Measurements from ENCODE around the gene DCDC1. TPM values are rescaled to one million over a fixed set of nuclear protein-coding genes. Genes with fewer than 3 reads are reported as not detected.
A peak's percentile ranks its signal among the peaks of the same experiment; 100 is the strongest.

The DCDC1 gene
- total RNA-seq, 1 experiment from 2014 or later, result not detected

GRCh38 chr11:31106968-31107576 lies 262.5 kb downstream of the DCDC1 start:
- DNase-seq (ENCODE audit: low spot score), result peak; percentile 44

- no peak for DNase-seq (ENCODE audit: low spot score)
Measured at GRCh38 chr11:31106326-31106725, 263.2 kb downstream of the DCDC1 start.

GRCh38 chr11:31102875-31103274 lies 266.7 kb downstream of the DCDC1 start:
- DNase-seq (ENCODE audit: low spot score), result no peak

GRCh38 chr11:31102316-31102715 lies 267.2 kb downstream of the DCDC1 start:
- no peak for DNase-seq (ENCODE audit: low spot score)

- no peak for DNase-seq (ENCODE audit: low spot score)
Measured at GRCh38 chr11:31096191-31096805, 273.2 kb downstream of the DCDC1 start.

- no peak for DNase-seq (ENCODE audit: low spot score)
Measured at GRCh38 chr11:31092638-31093037, 276.9 kb downstream of the DCDC1 start.

- DNase-seq (ENCODE audit: low spot score), result no peak
Measured at GRCh38 chr11:31089117-31089516, 280.4 kb downstream of the DCDC1 start.

GRCh38 chr11:31069447-31070205 lies 299.9 kb downstream of the DCDC1 start:
- DNase-seq (ENCODE audit: low spot score), result peak; percentile 33

GRCh38 chr11:31060880-31061279 lies 308.7 kb downstream of the DCDC1 start:
- no peak for DNase-seq (ENCODE audit: low spot score)

- DNase-seq (ENCODE audit: low spot score), result no peak
Measured at GRCh38 chr11:31059529-31059928, 310.0 kb downstream of the DCDC1 start.

GRCh38 chr11:31050061-31050765 lies 319.3 kb downstream of the DCDC1 start:
- DNase-seq (ENCODE audit: low spot score), result peak; percentile 1

GRCh38 chr11:31045335-31045734 lies 324.2 kb downstream of the DCDC1 start:
- DNase-seq (ENCODE audit: low spot score), result peak; percentile 30

- DNase-seq (ENCODE audit: low spot score), result no peak
Measured at GRCh38 chr11:31030138-31030792, 339.3 kb downstream of the DCDC1 start.

GRCh38 chr11:31026315-31026714 lies 343.2 kb downstream of the DCDC1 start:
- DNase-seq (ENCODE audit: low spot score), result no peak

GRCh38 chr11:31022080-31022479 lies 347.5 kb downstream of the DCDC1 start:
- no peak for DNase-seq (ENCODE audit: low spot score)

- DNase-seq (ENCODE audit: low spot score), result no peak
Measured at GRCh38 chr11:31019786-31020185, 349.8 kb downstream of the DCDC1 start.

GRCh38 chr11:31005202-31005601 lies 364.3 kb downstream of the DCDC1 start:
- no peak for DNase-seq (ENCODE audit: low spot score)

GRCh38 chr11:31001427-31001826 lies 368.1 kb downstream of the DCDC1 start:
- no peak for DNase-seq (ENCODE audit: low spot score)

- no peak for DNase-seq (ENCODE audit: low spot score)
Measured at GRCh38 chr11:31000381-31000780, 369.2 kb downstream of the DCDC1 start.

- DNase-seq (ENCODE audit: low spot score), result peak; percentile 19
Measured at GRCh38 chr11:30992513-30992849, 377.1 kb downstream of the DCDC1 start.

GRCh38 chr11:30991802-30992512 lies 377.6 kb downstream of the DCDC1 start:
- DNase-seq (ENCODE audit: low spot score), result no peak

Data from A172 (cell line).